Heart left ventricle (tissue), 16 donors: ENCODE results near the gene G6PD. TPM values are rescaled to one million over a fixed set of nuclear protein-coding genes. Genes with fewer than 3 reads are reported as not detected.

ENCODE experiments used
- ATAC-seq, 4 donors: fragments of 200-7000 bp; cut with Tn5 transposase; one replicate each; pipeline ENCODE4 v1.9.1; 2020 to 2022; ENCODE audit warnings: moderate library complexity in 4 of 4, mild to moderate bottlenecking in 3 of 4, moderate number of reproducible peaks in 1 of 4
- DNase-seq, 5 donors: peaks; one replicate each; pipeline ENCODE4 v3.0.0-alpha.2; 2020
- H3K27ac ChIP-seq, 12 donors: fragments of 200-600 bp; sonication (generic) in 4 of 12; one replicate each; pipeline versions ENCODE4 v1.5.0 to v1.8.0; 2016 to 2022; ENCODE audit warnings: mild to moderate bottlenecking in 2 of 12
- H3K27me3 ChIP-seq, 9 donors: fragments of 200-600 bp; sonication (generic) in 2 of 9; one replicate each; pipeline versions ENCODE4 v1.5.1 to v1.8.0; 2016 to 2022; ENCODE audit warnings: mild to moderate bottlenecking in 3 of 9
- H3K36me3 ChIP-seq, 9 donors: fragments of 200-600 bp; sonication (generic) in 2 of 9; one replicate each; pipeline versions ENCODE4 v1.5.0 to v1.8.0; 2018 to 2022; ENCODE audit warnings: mild to moderate bottlenecking in 2 of 9
- H3K4me1 ChIP-seq, 12 donors: fragments of 200-600 bp; sonication (generic) in 4 of 12; one replicate each; pipeline versions ENCODE4 v1.5.0 to v1.8.0; 2016 to 2022; ENCODE audit warnings: mild to moderate bottlenecking in 3 of 12
- H3K4me3 ChIP-seq, 12 donors: fragments of 200-600 bp; sonication (generic) in 4 of 12; one replicate each; pipeline versions ENCODE4 v1.5.0 to v1.8.0; 2017 to 2022; ENCODE audit warnings: mild to moderate bottlenecking in 9 of 12, moderate library complexity in 4 of 12
- H3K9me3 ChIP-seq, 12 donors: fragments of 200-600 bp; sonication (generic) in 4 of 12; one replicate each; pipeline versions ENCODE4 v1.5.0 to v1.8.0; 2016 to 2022; ENCODE audit warnings: mild to moderate bottlenecking in 1 of 12
- CTCF ChIP-seq, 12 donors: fragments of 200-600 bp; sonication (generic) in 4 of 12; IDR thresholded peaks; one replicate each; pipeline versions ENCODE4 v1.5.0 to v1.8.0; 2018 to 2022; ENCODE audit warnings: antibody characterized with exemption in 12 of 12, mild to moderate bottlenecking in 5 of 12
- POLR2A ChIP-seq, 2 donors: fragments of 450-650 bp; IDR thresholded peaks; one replicate each; pipeline ENCODE4 v1.6.1; 2017; ENCODE audit warnings: antibody characterized with exemption in 2 of 2, mild to moderate bottlenecking in 2 of 2, moderate library complexity in 2 of 2
- WGBS, 4 donors: extraction: QIAGEN DNeasy Blood & Tissue Kit in 2 of 4; methylation state at CpG; one replicate each; pipeline versions ENCODE4 v1.1.5 to v1.1.7; 2013 to 2018; 5-methylcytosine and 5-hydroxymethylcytosine counted together
- intact Hi-C, 10 donors: fragments of 100-400 bp; cut with DNase I; formaldehyde crosslinking; loops; one replicate each; pipeline versions ENCODE4 v1.11.1 to v1.14.2; 2022
- polyA plus RNA-seq, 2 donors: library from polyadenylated mRNA; stranded (reverse); fragments of 200-250 nt; gene quantifications; one replicate each; pipeline ENCODE4 v1.2.3, GENCODE V29; 2013
- total RNA-seq, 9 donors: library from RNA; depleted of rRNA in 2 of 9; stranded (reverse); fragments of >200 nt in 2 of 9; fragmentation: NEBNext Ultra II Directional in 3 of 9; extraction: Animal tissue kit (Norgen Biotek cat#: 25700) in 3 of 9; gene quantifications; one replicate each; pipeline versions ENCODE4 v1.1.0 to v1.2.4, GENCODE V29; 2016 to 2023
- donor health status: ischemic (EF 13 %, LVEDD 7.1; RV severe dilation, severe dysfunction).
- donor health status: healthy with polysubstance abuse.
- donor health status: DM: no; HTN: yes; CAD: no.
- donor health status: DM: no; HTN: no; CAD: no.
- donor health status: ischemic (EF 25% LVEDD 6.9; RV normal size, moderate dysfunction).
- donor health status: ischemic (EF 25% LVEDD 5.7; RV mildly dilated, moderate dysfunction).
- donor health status: healthy.
- donor health status: DM: yes; HTN: yes; CAD: no.
- donor health status: ischemic (EF 35%, LVEDD 5.7; RV mildly dilated, moderate dysfunction).
- donor health status: nonischemic (EF 11% LVEDD 7.7; RV severe dilation, severe dysfunction).
- donor health status: DM: yes; HTN: yes; CAD: no.
- donor health status: PGD.
- donor health status: ischemic (EF 29% LVEDD 5.4; RV normal size, mild dysfunction).
- donor health status: nonischemic (EF 23%, LVEDD 6.1; RV moderate dilation, normal function).

The G6PD gene
- total and polyA plus RNA-seq, 11 donors = 5.9 to 41.3 (median 11.2) TPM

- ATAC-seq (no peak), DNase-seq (peak in 4 of 5 donors; percentile 27 to 73 (median 46))
- peak overlapping the region; percentile 50 to 92 (median 68) for H3K4me3 ChIP-seq
- H3K27ac ChIP-seq = peak overlapping the region; percentile 78 to 96 (median 92)
- H3K36me3 ChIP-seq = peaks cover 0 to 9% (median 6%) of the 10 kb centered on the region in 9 donors
- no peaks in the 10 kb centered on the region for H3K27me3 ChIP-seq
- no peak for TF ChIP-seq CTCF (IDR thresholded peaks at IDR 0.05)
- TF ChIP-seq POLR2A (IDR thresholded peaks at IDR 0.05) = no peak
- H3K9me3 ChIP-seq = no peaks in the 10 kb centered on the region
- WGBS, 4 donors = 1 to 80% (median 1%) methylated on average over 9 to 35 of the region's 35 CpGs; no CpG with 5 or more reads in 1 of the 4 donors
- peaks cover 0 to 39% (median 17%) of the 10 kb centered on the region in 12 donors for H3K4me1 ChIP-seq
- intact Hi-C loops = no loop called here
Observed at GRCh38 chrX:154486052-154486395, 60.6 kb downstream of the G6PD start.

GRCh38 chrX:154485150-154486051 lies 61.2 kb downstream of the G6PD start:
- peak overlapping the region; percentile 50 to 92 (median 68) for H3K4me3 ChIP-seq
- H3K4me1 ChIP-seq = peaks cover 0 to 39% (median 17%) of the 10 kb centered on the region in 12 donors
- 30 to 78% (median 54%) methylated on average over 15 to 35 of the region's 35 CpGs for WGBS, 4 donors
- H3K9me3 ChIP-seq = no peaks in the 10 kb centered on the region
- peak overlapping the region in 11 of 12 donors; percentile 80 to 96 (median 92) for H3K27ac ChIP-seq
- intact Hi-C loops = no loop called here
- TF ChIP-seq POLR2A (IDR thresholded peaks at IDR 0.05) = no peak
- no peak for TF ChIP-seq CTCF (IDR thresholded peaks at IDR 0.05)
- no peaks in the 10 kb centered on the region for H3K27me3 ChIP-seq
- DNase-seq (peak in 1 of 5 donors; percentile 62), ATAC-seq (no peak)
- peaks cover 0 to 9% (median 6%) of the 10 kb centered on the region in 9 donors for H3K36me3 ChIP-seq

GRCh38 chrX:154484255-154485149 lies 62.1 kb downstream of the G6PD start:
- intact Hi-C loops = loop anchor here in 1 of 10 donors (5.0 kb wide), 1 partner anchor 42 kb away; the partner anchor contains the start of gene FAM50A
- peak overlapping the region in 7 of 12 donors; percentile 9 to 96 (median 62) for H3K27ac ChIP-seq

More at GRCh38 chrX:154484255-154485149, 62.1 kb downstream of the G6PD start:
- H3K4me1 ChIP-seq = peaks cover 0 to 34% (median 15%) of the 10 kb centered on the region in 12 donors
- WGBS, 4 donors = 69 to 84% (median 71%) methylated on average over 9 to 16 of the region's 16 CpGs
- no peaks in the 10 kb centered on the region for H3K27me3 ChIP-seq
- ATAC-seq (peak in 1 of 4 donors; percentile 32), DNase-seq (peak in 1 of 5 donors; percentile 42)
- TF ChIP-seq CTCF (IDR thresholded peaks at IDR 0.05) (no peak), POLR2A (IDR thresholded peaks at IDR 0.05) (no peak)
- H3K4me3 ChIP-seq = no peak overlapping the region
- H3K9me3 ChIP-seq = no peaks in the 10 kb centered on the region
- H3K36me3 ChIP-seq = peaks cover 0 to 9% (median 6%) of the 10 kb centered on the region in 9 donors
